Left renal pelvis (tissue), 4 donors: Measurements from ENCODE around the gene KLF11. TPM values are rescaled to one million over a fixed set of nuclear protein-coding genes. Genes with fewer than 3 reads are reported as not detected.
"Not testable (repeated sequence)": the region's sequence is repeated elsewhere in the genome, so short reads cannot be mapped to it uniquely, and the experiment has no call there.

Experiments used
- DNase-seq, 4 donors: peaks; one replicate each; pipeline ENCODE4 v3.0.0-alpha.2; 2013; ENCODE audit warnings: low read depth in 4 of 4, low spot score in 3 of 4
- polyA plus RNA-seq, 4 donors: library from polyadenylated mRNA; unstranded; fragments of 120-200 nt; gene quantifications; one replicate each; pipeline ENCODE4 v1.2.1, GENCODE V29; 2013; ENCODE audit not compliant: insufficient read length in 4 of 4

Gene KLF11
- polyA plus RNA-seq, 4 donors = 20.6 to 27.6 (median 25.0) TPM

DNA sequence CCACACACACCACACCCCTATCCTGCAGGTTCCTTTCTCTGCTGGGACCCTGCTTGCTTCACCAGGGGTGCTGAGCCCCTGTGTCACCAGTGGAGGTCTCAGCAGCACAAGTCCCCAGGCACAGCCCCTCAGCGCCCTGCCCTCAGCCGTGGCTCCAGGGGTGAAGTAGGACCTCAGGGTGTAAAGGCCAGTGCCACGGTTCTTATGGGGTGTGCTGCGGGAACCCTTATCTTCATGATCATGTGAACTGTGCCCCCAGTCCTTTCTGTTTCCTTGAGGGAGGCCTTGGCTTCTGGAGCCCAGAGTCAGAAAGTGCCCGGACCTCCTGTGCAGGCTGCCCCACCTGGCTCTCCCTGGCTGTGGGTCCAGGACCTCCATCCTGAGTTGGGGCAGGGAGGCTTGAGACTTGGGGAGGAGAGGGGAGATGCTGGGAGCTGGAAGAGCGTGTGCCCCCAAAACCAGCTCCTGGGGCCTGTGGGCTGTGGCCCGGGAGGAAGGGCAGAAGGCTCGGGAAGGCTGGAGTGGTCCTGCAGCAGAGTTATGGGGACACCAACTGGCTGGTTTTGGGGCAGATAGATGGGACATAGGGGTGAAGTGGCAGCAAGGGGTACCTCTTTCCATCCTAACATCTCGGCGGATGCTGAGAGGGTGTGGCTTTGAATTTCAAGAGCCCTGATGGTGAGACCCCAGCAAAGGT is 20.2 kb upstream of the KLF11 start:
- no peak for DNase-seq

DNA sequence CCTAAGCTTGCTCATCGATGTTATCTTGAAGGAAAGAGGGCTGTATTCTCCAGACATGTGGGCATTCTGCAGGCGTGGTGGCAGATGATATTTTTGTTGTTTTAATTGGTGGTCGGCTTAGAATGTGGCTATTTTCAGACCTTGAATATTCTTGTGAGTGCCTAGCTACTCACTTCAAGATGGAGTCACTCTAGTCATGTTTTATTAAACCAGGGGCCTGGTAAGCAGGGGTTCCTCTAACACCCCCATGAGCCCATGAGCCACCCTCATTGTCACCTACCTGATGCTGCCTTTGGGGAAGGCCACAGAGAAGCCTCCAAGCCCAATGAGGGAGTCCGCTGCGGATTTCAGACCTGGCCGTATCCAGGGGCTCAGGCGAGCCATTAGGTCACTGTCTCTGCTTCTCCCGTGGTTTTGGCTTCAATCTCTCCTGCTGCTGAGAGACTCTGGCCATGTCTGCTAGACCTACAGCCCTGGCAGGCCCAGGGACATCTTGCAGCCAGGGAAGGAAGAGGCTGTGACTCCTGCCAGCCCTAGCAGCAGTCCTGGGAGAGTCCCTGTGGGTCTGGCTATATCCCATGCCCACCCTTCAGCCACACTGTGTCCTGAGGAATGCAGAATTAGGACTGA is 16.3 kb upstream of the KLF11 start:
- DNase-seq = no peak

DNA sequence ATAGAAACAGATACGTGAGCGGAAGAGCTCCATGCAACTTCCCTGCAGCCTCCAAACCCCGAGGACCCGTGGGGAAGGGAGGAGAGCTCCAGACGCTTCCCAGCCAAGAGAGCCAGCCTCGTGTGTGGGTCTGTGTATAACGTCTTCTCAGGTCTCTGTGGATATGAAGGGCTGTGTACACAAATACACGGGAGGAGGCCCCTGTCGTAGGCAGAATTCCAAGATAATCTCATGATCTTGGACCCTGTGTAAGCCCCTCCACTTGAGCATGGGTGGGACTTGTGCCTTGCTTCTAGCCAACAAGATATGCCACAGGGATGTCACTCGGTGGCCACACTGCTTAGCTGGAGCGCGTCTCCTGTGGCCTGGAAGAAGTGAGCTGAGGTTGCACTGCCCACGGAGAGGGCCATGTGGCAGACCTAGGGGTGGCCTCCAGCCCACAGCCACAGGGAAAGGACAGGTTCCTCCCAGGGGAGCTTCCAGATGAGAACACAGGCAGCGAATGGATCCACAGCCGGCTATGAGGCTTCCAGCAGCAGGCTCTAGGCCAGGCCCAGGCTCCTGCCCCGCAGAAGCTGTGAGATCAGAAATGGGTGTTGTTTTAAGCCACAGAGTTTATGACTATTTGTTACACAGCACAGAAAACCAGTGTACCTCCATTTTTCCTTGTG is 15.6 kb upstream of the KLF11 start:
- no peak for DNase-seq

DNA sequence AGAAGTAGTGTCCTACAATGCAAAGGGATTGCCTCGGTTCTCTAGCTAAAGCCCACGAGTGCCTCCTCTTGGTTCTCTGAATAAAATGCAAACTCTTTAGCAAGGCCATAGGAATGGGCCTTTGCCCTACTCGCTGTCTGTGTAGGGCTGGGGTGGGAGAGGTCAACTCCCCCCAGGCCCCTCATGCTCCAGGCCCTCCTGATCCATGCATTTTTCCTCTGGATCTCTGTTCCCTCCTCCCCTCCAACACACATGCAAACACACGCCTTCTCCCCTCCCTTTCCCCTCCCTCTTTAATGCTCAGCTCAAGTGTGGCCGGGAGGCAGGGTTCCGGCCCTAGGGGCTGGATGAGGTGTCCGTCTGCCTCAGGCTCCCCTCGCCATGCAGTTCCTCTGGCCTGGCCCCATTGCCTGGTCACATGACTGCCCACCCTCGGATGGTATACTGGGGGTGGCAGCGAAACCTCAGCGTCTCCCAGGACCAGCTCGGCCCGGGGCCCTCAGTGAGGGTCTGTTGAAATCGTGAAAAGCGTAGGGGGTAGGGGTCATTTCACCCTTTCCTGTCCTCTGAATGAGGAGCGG is 14.9 kb upstream of the KLF11 start:
- DNase-seq = no peak

DNA sequence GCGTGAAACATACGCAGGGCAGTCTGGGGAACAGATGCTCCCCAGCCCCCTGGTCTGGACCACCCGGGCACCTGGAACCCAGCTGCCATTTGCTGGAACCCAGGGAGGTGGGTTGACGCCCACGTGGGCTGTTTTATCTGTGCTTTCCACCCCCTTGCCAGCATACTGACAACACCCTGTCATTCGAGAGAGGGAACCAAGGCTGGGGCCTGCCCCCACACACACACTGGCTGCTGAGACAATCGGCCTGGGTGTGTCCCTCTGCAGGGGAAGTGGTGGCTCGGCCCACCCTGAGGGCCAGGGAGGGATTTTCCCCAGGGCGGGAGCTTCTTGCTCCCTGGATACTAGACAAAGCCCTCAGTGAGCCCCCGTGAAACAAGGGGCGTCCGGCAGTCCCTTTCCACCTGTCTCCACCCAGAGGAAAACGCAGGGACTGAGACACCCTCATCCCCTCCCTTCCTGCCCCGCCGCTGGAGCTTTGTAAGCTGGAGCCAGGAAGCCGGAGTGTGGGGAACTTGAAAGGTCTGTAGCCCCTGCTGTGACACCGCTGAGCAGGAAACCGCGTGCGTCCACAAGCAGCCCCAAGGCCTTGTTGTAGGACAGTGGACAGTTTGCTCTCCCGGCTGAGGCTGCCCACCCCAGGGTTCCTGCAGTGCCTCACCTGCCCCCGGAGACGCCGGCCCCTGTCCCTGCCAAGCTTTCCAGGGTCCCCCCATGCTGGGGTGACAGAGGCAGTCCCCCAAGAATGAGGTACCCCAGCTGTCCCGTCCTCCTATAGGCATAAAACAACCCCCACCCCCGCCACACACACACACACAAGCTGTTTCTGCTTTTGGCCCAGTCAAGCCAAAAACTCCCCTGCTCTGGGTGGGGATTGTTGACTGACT is 14.1 kb upstream of the KLF11 start:
- no peak for DNase-seq

DNA sequence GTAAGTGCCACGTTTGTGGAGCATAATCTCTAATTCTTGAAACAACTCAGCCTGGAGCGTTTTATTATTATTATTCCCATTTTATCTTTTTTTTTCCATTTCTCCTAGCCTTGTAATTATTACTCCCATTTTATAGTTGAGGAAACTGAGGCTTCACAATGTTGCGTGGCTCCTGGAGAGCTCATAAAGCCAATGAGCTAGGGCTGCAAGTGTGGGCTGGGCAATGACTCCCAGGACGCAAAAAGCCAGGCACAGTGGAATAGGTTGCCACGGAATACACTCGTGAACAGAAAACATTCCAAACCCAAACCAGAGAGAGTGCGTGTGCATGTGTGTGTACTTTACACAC is 13.5 kb upstream of the KLF11 start:
- no peak for DNase-seq

DNA sequence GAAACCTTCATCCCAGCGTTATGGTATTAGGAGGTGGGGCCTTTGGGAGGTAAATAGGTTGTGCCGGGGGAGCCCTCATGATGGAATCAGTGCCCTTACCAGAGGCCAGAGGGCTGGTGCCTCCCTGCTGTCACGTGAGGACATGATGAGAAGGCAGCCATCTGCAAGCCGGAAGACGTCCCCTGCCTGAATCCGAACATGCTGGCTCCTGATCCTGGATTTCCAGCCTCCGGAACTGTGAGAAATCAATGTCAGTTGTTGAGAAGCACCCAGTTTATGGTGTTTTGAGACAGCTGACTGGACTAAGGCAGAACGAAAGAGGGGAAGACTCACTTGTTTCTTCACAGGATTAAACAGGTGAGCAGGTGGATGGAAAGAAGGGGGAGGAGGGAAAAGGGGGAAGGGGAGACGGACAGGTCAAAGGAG is 13.0 kb upstream of the KLF11 start:
- DNase-seq = no peak

DNA sequence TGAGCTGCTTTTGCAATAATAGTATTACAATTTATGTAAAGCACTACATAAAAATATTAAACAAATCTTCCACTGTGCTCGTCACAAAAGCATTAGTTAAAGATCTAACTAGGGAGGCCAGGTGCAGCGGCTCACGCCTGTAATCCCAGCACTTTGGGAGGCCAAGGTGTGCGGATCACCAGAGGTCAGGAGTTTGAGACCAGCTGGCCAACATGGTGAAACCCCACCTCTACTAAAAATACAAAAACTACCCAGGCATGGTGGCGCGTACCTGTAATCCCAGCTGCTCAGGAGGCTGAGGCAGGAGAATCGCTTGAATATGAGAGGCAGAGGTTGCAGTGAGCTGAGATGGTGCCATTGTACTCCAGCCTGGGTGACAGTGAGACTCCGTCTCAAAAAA is 12.6 kb upstream of the KLF11 start:
- DNase-seq = not testable (repeated sequence)

DNA sequence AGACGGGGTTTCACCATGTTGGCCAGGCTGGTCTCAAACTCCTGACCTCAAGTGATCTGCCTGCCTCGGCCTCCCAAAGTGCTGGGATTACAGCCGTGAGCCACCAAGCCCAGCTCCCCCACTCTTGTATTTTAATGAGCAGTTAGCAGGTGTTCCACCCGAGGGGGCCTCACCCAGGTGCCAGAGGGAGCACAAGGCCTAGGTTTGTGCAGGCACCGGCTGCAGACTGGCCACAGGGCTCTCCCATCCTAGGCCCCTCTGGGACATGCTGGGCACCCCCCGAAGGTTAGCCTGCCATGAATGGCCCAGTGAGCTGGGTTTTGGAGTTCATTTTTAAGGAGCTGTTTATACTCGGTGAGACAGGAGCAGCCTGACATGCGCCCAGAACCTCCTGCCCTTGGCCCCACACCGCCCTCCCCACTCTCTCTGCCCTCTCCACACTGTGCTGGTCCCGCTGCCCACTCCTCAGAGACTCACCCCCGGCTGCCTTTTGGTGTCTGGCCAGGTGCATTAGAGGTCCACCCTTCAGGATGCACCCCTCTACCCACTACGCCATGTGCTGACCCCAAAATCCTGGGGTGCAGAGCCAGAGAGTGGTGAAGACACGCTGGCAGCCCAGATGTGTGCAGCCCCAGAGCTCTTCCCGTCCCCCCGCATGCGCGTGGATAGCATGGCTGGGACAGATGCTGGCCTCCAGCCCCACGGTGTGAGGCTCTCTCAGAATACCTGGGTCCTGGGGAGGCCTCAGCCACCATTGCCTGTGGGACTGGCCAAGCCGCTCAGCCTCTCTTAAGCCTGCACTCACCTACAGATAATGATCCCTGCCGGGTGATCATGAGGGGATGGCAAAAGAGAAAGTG is 11.2 kb upstream of the KLF11 start:
- no peak for DNase-seq

DNA sequence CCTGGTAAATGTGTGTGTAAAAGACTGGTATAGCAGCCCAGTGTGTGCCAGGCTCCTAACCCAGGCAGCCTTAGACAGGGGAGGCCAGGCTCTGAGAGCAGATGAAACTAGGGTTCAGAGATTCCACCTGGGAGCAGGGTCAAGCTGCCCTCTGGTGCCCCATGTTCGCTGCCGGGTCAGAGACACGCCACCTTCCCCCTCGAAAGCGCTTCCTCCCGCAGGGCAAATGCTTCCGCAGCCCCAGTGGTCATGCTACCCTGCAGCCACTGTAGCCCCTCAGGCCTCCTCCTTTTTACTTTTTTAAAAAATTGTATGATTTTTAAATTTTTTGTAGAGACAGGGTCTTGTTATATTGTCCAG is 10.6 kb upstream of the KLF11 start:
- DNase-seq = no peak

DNA sequence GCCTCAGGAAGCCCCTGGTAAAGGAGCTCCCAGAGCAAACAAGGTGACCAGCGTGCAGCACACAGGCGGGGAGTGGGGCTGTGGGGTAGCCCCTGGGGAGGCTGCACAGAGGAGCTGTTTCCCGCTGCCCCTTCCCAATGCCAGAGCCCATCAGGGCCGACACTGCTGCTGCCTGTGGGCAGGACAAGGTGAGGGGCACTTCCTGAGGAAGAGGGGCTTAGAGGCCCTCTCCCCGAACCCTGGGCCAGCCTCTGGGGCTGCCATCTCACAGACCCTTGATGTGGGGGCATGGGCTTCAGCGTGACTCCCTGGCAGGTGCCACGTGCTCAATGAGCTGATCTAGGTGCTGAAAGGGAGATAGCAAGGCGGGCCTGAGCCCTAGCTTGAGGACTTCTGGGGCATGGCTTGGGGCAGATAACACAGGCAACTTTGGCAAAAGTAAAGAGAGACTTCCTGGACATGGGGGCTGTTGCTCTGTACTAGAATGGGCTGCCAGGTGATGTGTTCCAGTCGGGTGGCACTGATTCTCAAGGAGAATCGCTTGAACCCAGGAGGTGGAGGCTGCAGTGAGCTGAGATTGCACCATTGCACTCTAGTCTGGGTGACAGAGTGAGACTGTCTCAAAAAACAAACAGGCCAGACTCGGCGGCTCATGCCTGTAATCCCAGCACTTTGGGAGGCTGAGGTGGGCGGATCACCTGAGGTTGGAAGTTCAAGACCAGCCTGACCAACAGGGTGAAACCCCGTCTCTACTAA is 9.9 kb upstream of the KLF11 start:
- no peak for DNase-seq

DNA sequence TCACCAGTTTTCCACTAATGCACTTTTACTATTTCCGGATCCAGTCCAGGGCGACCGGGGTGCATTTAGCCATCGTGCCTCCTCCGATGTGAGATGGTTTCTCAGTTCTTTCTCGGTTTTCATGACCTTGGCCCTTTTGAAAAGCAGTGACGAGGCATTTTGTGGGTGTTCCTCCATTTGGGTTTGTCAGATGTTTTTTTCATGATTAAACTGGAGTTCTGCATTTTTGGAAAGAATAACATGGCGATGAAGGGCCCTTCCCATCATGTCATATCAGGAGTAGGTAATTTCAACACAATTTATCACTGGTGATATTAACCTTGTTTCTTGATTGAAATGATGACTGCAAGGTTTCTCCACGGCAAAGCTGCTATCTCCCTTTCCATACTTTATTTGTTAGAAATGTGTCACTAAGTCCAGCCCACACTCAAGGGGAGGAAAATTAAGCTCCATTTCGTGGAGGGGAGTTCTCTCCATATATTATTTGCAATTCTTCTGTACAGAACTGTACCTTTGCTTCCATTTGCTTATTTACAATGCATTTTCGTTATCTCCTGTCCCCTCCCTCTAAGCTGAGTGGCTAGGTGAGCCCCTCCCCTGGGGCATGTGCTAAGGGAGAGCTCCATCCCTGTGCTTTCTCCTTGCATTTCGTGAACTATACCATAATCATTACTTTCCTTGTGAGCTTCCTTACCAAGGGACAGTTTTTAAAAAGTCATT is 8.9 kb upstream of the KLF11 start:
- DNase-seq = no peak

DNA sequence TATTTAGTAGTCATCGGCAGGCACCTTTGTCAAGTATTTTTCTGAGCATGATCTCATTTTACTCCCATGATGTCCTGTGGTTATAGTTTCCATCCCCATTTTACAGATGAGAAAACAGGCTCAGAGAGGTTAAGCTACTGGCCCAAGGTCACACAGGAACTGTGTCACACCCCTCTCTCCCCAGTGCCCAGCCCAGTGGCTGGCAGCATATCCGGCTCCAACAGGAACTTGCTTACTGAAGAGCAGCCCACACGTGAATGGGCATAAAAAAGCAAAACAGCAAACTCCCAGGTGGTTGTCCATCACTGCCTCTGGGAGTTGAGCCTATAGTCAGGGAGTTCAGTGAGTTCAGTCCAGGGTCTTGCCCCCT is 8.3 kb upstream of the KLF11 start:
- no peak for DNase-seq

DNA sequence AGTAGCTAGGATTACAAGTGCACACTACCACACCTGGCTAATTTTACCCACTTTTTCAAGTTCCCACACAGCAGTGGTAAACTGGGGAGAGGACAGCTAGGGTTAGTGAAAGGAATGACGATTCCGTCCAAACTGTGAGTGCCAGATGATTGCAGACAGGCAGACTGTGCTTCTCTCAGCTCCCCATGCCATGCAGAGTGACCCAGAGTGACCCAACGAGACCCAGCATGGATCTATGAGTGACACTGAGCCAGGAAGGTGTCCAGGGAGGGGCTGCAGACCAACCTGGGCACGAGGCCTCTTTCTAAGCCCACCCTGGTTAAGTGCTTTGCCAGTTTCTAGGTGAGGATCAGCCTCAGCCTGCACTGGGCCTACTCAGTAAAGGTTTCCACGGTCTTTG is 7.7 kb upstream of the KLF11 start:
- DNase-seq = no peak

DNA sequence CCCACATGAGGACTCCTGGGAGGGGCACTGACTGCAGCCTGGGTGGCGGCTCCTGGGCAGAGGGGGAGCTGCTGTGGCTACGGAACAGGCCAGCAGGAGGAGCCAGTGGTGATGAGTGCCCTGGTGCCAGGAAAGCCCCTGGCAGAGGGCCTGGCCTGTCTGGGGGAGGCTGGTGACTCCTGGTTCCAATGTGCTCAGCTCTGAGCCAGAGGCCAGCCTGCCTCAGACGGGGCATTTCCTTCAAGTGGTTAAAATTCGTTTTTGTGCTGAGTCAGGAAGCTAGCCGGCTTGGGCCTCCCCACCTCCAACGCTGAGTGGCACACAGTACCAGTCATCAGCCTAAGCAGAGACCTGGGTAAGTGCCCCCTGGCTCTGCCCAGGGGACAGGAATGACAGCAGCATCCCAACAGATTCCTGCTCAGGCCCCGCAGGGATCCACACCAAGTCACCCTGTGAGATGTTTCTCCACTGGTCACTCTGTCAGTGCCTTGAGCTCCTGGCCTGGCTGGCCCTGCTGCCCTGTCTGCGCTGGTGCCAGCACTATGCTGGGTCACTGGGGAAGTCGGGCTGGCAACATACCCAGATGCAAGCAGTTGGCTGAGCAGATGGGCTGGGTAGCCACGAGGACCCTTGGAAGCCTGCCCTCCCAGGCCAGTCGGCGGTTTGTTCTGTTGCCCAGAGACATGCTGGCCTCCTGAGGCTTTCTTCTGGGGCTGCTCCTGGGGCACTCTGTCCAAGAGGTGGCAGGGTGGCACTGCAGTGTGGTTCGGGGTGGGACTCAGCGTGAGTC is 7.1 kb upstream of the KLF11 start:
- no peak for DNase-seq

DNA sequence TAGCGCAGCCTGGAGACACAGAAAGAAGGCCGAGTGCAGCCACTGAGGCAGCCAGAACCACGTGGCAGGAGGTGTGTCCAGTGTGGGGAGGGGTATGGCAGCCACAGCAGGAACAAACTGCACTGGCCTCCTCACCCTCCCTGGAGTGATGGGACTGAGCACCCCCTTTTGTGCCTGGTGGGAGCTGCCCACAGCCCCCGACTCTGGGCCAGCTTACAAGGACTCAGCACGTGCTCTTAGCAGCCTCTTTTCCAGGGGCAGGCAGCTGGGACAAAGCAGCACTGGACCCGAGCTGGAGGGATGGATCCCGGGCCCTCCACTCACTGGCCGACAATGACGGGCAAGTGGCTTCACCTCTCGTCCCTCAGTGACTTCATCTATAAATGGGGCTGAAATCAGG is 5.2 kb upstream of the KLF11 start:
- DNase-seq = no peak

DNA sequence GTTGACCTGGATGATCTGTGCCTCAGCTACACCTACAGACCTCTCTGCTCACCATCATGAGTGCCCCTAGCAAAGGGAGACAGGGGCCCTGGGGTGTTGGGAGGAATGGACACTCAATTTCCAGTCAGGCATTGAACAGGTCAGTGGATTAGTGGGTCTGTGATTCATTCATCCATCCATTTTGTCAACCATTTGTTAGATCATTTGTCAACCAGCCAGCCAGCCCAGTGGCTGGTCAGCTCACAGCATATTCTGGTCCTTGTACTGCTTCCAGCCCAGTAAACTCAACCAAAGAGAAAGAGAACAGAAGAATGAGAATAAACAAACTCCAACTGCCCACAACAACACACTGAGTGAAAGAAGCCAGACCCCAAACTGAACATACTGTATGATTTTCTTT is 4.6 kb upstream of the KLF11 start:
- no peak for DNase-seq
